Erythroblast (primary cell): ENCODE data around the gene UBA1.

ENCODE experiments used
- GATA1 ChIP-seq: IDR thresholded peaks from 2 replicates; pipeline ENCODE4 v1.6.1; 2011; ENCODE audit warnings: low read depth, mild to moderate bottlenecking, control low read depth, low read length, moderate library complexity
- POLR2A ChIP-seq: IDR thresholded peaks from 2 replicates; pipeline ENCODE4 v1.6.1; 2011; ENCODE audit warnings: mild to moderate bottlenecking, low read length

DNA sequence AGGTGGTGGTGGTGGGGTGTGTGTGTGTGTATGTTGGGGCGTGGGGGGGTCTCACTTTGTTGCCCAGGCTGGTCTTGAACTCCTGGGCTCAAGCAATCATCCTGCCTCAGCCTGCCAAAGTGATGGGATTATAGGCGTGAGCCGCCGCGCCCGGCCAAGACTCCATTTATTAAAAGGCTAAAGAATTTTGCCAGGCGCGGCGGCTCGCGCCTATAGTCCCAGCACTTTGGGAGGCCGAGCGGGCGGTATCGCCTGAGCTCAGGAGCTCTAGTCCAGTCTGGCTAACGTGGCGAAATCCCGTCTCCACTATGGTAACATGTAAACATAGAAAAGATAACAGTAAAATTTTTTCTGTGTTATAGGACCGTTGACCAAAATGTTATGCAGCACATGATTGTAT is 3.7 kb upstream of the UBA1 start:
- TF ChIP-seq POLR2A, result no peak
- no peak for TF ChIP-seq GATA1
